Stimulated activated CD8-positive, alpha-beta memory T cell treated with anti-CD3 and anti-CD28 coated beads, Interleukin-2, amount 100 ng/mL, for 1 hour (primary cell): ENCODE measurements around the gene RBAK.
"Not testable (repeated sequence)": the region's sequence is repeated elsewhere in the genome, so short reads cannot be mapped to it uniquely, and the experiment has no call there.

Experiments used
- DNase-seq, 2 donors: peaks; one replicate each; pipeline ENCODE4 v3.0.0-alpha.2; 2020; ENCODE audit warnings: low read depth in 2 of 2

RBAK gene

DNA sequence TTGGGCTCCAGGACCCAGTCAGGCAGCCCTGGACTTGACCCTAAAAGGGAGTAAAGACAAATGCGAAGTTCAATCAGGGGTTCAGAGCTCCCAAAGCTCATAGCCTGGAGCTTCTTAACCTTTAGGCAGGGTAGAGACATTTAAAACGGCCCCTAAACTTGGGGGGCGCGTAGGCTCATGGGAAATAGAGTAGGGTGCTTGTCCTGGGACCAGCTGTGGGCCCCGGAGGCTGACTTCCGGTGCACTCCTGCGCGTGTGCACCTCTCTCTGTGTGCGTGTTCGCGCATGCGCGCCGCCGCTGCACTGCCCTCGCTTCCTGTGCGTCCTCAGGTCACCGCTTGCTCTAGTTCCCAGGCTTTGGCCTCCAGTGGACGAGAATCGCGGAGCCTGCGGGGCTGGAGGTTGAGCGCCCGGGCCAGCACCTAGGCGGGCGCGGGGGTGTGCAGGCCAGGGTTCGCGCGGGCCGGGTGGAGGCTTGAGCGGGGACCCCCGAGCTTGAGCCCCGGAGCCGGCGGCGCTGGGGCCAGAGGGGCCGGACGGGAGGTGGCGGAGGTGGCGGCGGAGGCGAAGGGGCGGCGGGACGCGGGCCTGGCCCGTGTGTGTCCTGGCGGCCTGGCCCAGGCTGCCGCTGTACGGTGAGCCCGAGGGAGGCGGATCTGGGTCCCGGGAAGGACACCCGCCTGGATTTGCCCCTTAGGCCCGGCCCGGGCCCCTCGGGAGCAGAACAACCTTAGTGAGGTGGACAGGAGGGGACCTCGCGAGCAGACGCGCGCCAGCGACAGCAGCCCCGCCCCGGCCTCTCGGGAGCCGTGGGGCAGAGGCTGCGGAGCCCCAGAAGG lies at the start of gene RBAK:
Gene RBAK, plus strand, starts transcription at position 303 of the 839 bp plus-strand sequence. CDS start 2,217 bp downstream, outside the sequence.
- peak; percentile 69 to 83 for DNase-seq

DNA sequence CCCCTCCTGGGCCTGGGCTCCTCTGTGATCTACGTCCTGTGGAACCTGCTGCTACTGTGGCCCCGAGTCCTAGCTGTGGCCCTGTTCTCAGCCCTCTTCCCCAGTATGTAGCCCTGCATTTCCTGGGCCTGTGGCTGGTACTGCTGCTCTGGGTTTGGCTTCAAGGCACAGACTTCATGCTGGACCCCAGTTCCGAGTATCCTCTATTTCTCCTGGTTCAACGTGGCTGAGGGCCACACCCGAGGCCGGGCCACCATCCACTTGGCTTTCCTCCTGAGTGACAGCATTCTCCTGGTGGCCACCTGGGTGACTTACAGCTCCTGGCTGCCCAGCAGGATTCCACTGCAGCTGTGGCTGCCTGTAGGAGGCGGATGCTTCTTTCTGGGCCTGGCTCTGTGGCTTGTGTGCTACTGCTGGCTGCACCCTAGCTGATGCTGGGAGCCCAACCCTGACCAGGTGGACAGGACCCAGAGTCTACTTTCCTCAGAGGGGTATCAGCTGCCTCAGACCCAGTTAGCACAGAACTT lies 48.9 kb upstream of the RBAK start:
- DNase-seq: no peak

DNA sequence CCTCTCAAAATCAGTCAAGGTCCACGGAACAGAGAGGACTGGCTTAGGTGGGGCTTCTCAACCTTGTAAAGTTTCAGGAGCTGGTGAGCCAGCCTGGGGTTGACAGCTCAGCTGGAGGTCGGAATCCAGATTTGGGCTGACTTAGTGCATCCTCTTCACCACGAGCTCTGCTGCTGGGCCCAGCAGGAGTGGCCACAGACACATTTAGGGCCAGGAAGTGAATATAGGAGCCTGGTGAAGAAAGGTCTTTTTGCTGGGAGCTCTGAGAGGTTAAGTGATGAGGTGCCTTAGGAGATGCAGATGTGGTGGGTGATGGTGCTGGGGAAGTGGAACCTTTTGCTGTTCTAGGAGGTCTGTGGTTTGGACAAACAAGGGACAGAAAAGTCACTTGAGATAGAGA lies 47.4 kb upstream of the RBAK start:
- no peak for DNase-seq

DNA sequence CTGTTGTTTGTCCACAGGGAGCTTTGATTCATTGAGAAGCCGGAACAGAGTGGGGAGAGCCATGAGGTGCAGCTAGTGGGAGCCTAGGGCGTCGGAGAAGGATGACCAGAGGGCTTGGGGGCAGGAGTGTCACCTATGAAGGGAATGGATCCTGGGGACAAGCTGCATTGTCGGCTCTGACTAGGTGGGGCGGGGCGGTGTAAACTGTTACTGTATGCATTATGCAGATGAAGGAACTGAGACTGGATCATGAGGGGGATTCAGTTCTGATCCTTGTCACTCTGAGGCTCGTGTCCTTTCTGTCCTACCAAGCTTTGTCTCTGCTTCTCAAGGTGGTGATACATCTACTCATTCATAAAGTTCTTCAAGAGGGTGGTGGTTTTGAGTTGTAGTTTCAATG lies 46.8 kb upstream of the RBAK start:
- DNase-seq: no peak

DNA sequence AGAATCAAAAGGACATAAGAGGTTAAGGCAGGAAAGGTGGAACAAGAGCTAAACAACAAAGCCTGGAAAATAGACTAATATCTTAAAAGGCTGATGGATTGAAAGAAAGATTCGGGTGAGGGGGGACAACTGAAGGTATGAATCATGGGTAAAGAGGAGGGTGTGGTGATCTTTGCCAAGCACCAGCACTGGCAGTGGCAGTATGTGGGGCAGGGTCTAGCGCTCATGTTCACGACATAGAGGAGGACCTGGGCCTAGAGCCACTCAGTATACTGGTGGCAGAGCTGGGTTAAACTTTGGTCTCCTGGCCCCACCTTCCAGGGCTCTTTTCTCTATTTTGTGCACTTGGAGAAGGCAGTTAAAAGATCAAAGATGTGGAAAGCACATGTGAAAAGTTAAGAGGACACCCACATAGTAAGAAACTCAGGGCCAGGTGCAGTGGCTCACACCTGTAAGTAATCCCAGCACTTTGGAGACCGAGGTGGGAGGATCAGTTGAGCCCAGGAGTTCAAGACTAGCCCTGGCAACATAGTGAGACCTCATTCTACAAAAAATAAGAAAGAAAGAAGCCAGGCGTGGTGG lies 46.2 kb upstream of the RBAK start:
- DNase-seq: no peak

DNA sequence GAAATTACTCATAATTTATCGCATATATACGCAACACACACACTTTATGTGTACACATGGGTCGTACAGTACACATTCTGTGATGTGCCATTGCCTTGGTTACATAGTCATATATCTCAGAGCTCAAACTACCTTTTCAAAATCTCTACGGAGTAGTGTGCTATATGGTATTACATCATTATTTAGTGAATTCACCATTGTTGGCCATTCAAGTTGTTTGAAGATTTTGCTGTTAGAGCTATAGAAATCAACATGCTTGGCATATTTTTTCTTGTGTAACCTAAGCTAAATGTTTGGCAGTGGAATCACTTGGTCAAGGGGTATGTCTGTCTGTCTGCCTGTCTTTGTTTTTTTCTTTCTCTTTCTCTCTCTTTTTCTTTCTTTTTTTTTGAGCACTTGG lies 44.7 kb upstream of the RBAK start:
- no peak for DNase-seq

DNA sequence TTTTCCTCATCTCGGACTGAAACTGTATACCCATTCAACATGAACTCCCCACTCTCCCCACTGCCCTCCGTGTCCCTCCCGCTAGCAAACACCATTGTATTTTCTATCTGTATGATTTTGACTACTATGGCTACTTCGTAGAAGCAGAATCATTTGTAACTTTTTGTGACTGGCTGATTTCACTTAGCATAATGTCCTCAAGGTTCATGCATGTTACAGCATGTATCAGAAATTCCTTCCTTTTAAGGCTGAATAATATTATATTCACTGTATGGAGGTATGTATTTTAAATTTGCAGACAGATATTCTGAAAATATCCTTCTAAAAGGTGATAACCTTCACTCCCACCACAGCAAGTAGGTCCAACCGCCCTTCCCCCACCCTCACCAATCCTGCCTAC lies 43.7 kb upstream of the RBAK start:
- no peak for DNase-seq

DNA sequence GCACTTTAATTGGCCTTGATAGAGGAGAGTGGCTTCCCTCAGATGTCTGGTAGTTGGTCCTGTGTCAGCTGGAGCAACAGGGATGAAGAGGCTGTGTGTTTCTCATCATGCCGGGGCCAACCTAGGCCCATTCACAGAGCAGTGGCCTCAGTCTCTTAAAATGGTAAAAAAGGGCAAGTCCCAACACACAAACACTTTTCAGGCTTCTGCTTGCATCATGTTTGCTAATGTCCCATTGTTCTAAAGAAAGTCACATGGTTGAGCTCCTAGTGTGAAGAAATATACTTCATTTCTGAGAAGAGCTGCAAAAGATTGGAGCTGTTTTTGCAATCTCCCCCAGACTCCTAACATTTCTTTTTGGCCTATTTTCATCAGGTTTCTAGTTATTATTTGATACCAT lies 40.6 kb upstream of the RBAK start:
- DNase-seq: no peak

DNA sequence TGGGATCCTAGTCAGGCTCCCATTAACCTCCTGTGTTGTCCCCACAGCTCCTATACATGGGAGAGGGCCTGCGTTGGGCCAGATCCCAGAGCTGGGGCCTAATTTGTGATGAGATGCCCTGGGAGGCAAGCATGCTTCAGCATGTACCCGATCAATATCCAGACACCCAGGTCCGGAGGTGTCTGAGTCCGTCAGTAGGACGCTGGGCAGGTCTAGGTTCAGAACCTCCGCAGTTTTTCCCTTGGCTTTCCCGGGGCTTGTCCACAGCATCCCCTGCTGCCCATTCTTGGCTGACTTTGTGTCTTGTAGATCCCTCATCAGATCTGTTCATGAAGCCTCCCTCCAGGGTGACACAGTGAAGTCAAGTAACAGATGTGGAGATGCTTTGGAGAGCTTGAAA lies 32.7 kb upstream of the RBAK start:
- DNase-seq: no peak

DNA sequence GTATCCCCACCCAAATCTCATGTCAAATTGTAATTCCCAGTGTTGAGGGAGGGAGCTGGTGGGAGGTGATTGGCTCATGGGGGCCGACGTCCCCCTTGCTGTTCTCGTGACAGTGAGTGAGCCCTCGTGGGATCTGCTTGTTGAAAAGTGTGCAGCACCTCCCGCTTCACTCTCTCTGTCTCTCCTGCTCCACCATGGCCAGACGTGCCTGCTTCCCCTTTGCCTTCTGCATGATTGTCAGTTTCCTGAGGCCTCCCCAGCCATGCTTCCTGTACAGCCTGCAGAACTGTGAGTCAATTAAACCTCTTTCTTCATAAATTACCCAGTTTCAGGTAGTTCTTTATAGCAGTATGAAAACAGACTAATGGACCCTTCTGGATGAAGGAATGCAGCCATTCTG lies 29.7 kb upstream of the RBAK start:
- not testable (repeated sequence) for DNase-seq

DNA sequence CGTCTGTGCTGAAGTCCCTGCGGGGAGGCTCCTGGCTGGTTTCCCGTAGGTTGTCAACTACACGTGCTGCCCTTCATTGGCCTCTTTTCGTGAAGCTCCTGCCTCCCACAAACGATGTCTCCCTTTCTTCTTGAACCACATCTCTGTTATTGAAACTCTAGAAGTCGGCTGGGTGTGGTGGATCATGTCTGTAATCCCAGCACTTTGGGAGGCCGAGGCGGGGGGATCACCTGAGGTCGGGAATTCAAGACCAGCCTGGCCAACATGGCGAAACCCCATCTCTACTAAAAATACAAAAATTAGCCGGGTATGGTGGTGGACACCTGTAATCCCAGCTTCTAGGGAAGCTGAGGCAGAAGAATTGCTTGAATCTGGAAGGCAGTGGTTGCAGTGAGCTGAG lies 28.0 kb upstream of the RBAK start:
- not testable (repeated sequence) for DNase-seq

DNA sequence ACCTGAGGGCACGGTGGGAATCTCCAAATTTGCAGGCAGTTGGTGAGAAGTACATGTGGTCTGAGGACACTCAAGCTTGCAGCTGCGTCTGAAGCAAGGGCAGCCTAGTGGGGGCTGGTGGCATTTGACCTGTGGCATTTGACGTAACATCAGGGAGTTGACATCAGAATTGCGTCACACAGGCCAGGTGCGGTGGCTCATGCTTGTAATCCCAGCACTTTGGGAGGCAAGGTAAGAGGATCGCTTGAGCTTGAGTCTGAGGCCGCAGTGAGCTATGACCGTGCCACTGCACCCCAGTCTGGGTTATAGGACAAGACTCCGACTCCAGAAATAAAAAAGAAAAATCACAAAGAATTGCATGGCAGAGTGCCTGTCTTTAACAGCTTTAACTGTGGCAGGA lies 25.6 kb upstream of the RBAK start:
- no peak for DNase-seq

DNA sequence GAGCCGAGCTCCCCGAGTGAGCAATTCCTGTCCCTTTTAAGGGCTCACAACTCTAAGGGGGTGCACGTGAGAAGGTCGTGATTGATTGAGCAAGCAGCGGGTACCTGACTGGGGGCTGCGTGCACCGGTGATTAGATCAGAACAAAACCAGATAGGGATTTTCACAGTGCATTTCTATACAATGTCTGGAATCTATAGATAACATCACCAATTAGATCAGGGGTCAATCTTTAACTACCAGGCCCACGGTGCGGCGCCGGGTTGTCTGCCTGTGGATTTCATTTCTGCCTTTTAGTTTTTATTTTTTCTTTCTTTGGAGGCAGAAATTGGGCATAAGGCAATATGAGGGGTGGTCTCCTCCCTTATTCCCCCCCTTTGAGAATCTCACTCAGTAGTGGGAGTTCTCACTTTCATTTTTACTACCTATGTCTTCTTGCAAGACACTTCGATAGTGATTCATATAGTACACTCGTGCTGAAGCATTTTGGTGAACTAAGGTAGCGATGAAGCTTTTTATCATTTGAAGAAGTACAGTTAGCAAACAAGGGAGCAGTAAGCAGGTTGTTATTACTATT lies 24.6 kb upstream of the RBAK start:
- DNase-seq: not testable (repeated sequence)

DNA sequence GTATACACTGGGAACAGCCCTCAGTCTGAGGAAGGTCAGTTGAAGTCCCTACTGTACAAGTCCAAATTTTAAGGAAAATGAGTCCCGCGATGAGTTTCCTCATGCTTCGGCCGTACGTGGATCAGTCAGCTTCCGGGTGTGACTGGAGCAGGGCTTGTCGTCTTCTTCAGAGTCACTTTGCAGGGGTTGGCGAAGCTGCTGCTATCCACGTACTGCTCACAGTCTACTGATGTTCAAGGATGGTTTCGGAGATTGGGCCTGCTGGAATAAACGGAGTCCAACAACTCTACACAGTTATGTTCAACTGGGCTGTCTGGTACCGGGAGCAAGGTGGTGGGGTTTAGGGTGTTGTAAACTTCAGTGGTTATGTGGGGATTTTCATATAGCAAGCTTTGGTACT lies 22.0 kb upstream of the RBAK start:
- DNase-seq: not testable (repeated sequence)

DNA sequence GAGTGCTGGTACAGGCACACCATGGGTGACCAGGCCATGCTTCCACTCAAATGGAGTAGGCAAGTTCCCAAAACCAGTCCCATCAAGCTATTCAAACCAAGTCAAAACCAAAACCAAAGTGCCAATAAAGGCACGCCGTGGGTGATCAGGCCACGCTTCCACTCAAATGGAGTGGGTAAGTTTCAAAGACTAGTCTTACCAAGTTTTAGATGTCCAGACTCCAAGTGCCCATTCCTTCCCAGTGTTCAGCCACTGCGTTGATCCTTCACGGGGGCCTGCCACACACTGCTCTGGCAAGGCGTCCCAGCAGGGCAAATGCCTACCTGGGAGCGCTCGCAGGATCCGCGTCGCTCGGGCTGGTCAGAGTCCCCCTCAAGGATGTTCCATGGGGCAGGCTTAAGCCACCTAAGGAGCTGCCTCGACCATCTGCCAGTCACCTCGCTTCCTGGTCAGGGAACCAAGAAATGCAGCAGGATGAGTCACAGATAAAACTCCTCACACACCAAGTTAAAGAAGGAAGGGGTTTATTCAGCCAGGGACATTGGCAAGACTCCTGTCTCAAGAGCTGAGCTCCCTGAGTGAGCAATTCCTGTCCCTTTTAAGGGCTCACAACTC lies 17.8 kb upstream of the RBAK start:
- not testable (repeated sequence) for DNase-seq

DNA sequence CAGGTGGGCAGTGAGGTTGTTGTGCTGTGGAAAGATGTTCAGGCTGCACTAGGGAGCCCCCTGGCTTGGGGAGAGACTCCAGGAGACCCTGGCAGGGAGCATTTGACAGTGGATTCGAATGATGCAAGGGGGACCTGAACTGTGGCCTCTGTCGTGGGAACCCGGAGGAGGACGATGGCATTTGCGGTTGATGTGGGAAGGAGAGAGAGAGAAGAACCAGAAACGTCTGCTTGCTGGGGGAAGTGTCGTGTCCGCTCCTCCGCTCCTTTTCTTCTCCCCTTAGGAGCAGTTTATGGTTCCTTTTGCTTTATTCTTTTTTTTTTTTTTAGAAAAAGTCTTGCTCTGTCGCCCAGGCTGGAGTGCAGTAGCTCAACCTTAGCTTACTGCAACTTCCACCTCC lies 12.5 kb upstream of the RBAK start:
- DNase-seq: not testable (repeated sequence)

DNA sequence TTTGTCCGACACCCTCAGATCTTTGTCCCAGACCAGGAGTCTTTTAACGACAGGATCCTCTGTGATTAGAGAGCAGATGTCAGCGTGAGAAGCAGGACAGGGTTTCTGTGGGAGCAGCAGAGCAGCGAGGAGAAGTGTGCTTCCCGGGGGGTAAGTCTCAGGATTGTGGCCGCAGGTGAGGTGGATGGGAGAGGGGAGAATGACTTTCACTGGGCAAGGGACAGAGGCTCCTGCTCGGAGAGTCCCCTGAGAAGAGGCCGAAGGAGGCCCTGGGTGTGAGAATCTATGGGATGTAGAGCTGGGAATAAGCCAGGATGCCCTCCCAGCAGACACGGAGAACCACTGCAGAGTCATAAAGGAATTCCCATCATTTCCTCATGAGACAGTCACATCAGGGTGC lies 10.4 kb upstream of the RBAK start:
- no peak for DNase-seq

DNA sequence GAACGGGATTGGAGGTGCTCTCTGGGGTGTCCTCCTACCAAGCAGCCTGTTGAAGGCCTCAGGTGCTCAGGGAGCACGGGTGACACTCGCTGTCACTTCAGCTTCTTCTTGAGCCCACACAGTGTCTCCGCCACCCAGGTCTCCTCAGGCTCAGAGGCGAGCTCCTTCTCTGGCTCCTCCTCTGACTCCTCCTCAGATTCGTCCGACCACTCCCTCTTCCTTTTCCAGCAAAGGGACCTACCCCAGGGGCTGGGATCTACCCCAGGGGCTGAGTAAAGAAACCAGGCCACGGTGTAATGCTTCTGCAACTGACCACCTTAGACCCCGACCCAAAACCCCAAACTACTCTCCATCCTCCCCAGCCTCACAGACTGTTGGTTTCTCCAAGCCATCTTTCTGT lies 9.2 kb upstream of the RBAK start:
- DNase-seq: no peak

DNA sequence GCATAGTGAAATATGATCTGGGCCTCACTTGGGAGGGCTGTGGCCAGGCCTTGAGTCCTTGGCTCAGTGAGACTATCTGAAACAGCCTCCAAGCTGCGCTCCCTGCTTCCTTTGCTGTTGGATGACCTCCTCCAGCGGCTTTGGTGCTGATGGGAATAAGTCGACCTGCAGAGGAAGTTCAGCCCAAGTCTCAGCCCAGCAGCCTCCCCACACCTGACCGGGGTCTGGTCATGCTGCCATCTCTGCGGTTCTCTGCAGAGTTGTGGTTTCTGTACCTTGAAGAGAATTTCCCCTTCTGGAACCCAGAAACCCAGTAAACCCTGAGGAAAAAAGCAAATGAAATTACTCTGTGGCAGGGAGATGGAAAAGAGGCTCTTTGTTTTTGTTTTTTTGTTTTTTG lies 4.6 kb upstream of the RBAK start:
- no peak for DNase-seq

DNA sequence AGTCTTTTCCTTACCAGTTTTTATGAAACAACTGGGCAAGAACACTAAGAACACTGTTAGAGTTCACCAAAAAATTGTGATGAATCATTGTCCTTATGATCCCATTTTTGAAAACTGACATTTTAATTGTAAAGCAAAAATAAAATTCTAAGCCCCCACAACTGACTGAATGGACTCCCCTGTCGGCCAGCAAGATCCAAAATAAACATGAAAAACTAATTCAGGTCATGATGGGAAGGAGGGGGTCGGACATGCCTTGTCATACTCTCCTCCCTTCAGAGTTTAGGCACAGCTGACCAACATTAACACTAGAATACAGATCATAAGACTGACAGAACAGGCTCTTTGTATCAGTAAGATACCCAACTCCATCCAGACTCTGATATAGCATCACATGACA lies 2.0 kb upstream of the RBAK start:
- no peak for DNase-seq

DNA sequence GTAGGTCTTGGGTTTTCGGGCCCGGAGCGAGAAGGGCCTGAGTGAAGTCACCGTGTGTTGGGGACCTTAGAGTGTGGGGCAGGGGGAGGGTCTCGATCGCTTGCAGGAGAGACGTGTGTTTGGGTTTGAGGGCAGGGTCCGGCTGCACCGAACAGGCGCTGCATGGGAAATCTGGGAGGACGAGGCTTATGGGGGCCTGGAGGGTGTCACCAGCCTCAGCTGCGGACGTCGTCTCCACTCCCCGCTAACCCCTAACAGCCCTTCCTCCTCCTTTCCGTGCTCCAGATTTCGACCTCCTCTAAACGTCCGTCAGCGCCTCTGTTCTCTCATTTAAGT lies 705 bp downstream of the RBAK start:
- not testable (repeated sequence) for DNase-seq

DNA sequence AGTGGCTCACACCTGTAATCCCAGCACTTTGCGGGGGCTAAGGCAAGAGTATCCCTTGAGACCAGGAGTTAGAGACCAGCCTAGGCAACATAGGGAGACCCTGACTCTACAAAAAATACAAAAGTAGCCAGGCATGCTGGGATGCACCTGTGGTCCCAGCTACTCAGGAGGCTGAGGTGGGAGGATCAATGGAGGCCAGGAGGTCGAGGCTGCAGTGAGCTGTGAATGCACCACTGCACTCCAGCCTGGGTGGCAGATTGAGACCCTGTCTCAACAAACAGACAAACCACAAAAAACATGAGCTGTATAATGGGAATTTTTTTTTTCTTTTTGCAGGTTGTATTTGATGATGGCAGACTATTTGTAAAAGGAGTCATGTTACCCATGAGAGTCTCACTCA lies 1.5 kb downstream of the RBAK start:
- not testable (repeated sequence) for DNase-seq

DNA sequence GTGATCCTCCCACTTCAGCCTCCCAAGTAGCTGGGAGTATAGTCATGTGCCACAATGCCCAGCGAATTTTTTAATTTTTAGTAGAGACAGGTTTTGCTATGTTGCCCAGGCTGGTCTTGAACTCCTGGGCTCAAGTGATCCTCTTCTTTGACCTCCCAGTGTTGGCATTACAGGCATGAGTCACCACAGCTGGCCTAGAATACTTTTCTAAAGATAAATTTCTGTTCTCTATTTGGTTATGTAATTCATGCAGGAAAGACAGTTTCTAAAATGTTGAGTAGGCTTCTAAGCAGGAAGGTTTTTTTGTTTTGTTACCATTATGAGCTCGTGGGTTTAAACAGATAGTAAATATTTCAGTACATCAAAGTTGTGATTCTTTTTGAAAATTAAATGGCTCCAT lies 5.0 kb downstream of the RBAK start:
- DNase-seq: no peak
